GM23338 (cell line): ENCODE measurements around the gene FBXO11. TPM values are rescaled to one million over a fixed set of nuclear protein-coding genes. Genes with fewer than 3 reads are reported as not detected.

Experiments
- ATAC-seq: fragments of 200-7000 bp; cut with Tn5 transposase; 3 replicates; pipeline ENCODE4 v1.9.1; 2020
- DNase-seq: peaks from one replicate; pipeline ENCODE4 v3.0.0-alpha.2; 2015; ENCODE audit warnings: low spot score
- H2AFZ ChIP-seq: fragments of 200-600 bp; sonication (generic); 2 replicates; pipeline ENCODE4 v1.8.0; 2016; ENCODE audit warnings: antibody characterized with exemption, mild to moderate bottlenecking, moderate library complexity
- H3F3A ChIP-seq: fragments of 200-600 bp; sonication (generic); replicated peaks from 2 replicates; pipeline ENCODE4 v1.8.0; 2017; ENCODE audit warnings: antibody characterized with exemption, mixed run types, low read depth
- H3K27ac ChIP-seq: fragments of 200-600 bp; sonication (generic); 2 replicates; pipeline ENCODE4 v1.6.1; 2016; ENCODE audit warnings: low read depth
- H3K27me3 ChIP-seq: fragments of 200-600 bp; sonication (generic); 2 replicates; pipeline ENCODE4 v1.8.0; 2016; ENCODE audit warnings: mild to moderate bottlenecking, mixed run types, moderate library complexity; ENCODE audit not compliant: insufficient read depth
- H3K36me3 ChIP-seq: fragments of 200-600 bp; sonication (generic); 2 replicates; pipeline ENCODE4 v1.8.0; 2016; ENCODE audit warnings: mild to moderate bottlenecking; ENCODE audit not compliant: insufficient read depth
- H3K4me1 ChIP-seq: fragments of 200-600 bp; sonication (generic); 2 replicates; pipeline ENCODE4 v1.8.0; 2016; ENCODE audit warnings: mild to moderate bottlenecking, moderate library complexity; ENCODE audit not compliant: insufficient read depth
- H3K4me2 ChIP-seq: fragments of 200-600 bp; sonication (generic); 2 replicates; pipeline ENCODE4 v1.7.1; 2017; ENCODE audit warnings: mixed run types
- H3K4me3 ChIP-seq: fragments of 200-600 bp; sonication (generic); 2 replicates; pipeline ENCODE4 v1.6.1; 2016; ENCODE audit warnings: mixed run types
- H3K79me2 ChIP-seq: fragments of 200-600 bp; sonication (generic); replicated peaks from 2 replicates; pipeline ENCODE4 v1.8.0; 2017; ENCODE audit warnings: mild to moderate bottlenecking; ENCODE audit not compliant: insufficient read depth
- H3K9me2 ChIP-seq: fragments of 200-600 bp; sonication (generic); 2 replicates; pipeline ENCODE4 v1.8.0; 2017; ENCODE audit not compliant: insufficient read depth
- H4K20me1 ChIP-seq: fragments of 200-600 bp; sonication (generic); replicated peaks from 2 replicates; pipeline ENCODE4 v1.8.0; 2017; ENCODE audit warnings: mild to moderate bottlenecking; ENCODE audit not compliant: insufficient read depth
- H3K27ac Mint-ChIP-seq: 2 replicates; pipeline ENCODE4 v1.8.0; 2020; ENCODE audit warnings: inconsistent platforms, mild to moderate bottlenecking, moderate library complexity, mixed read lengths
- H3K27me3 Mint-ChIP-seq: 3 replicates; pipeline ENCODE4 v1.8.0; 2022; ENCODE audit warnings: low read depth, mild to moderate bottlenecking, moderate library complexity, mixed read lengths, inconsistent platforms; ENCODE audit not compliant: insufficient read depth, poor library complexity
- H3K36me3 Mint-ChIP-seq: 3 replicates; pipeline ENCODE4 v1.8.0; 2021; ENCODE audit warnings: low read depth, mild to moderate bottlenecking, inconsistent platforms, moderate library complexity, mixed read lengths
- H3K4me1 Mint-ChIP-seq: 3 replicates; pipeline ENCODE4 v1.8.0; 2020; ENCODE audit warnings: mild to moderate bottlenecking, inconsistent platforms, mixed read lengths
- H3K4me3 Mint-ChIP-seq: 3 replicates; pipeline ENCODE4 v1.8.0; 2021; ENCODE audit warnings: moderate library complexity, mild to moderate bottlenecking, inconsistent platforms, mixed read lengths
- H3K9me3 Mint-ChIP-seq: 3 replicates; pipeline ENCODE4 v1.8.0; 2020; ENCODE audit warnings: moderate library complexity, mild to moderate bottlenecking, inconsistent platforms, mixed read lengths
- ETS1 ChIP-seq: IDR thresholded peaks from 2 replicates; pipeline ENCODE4 v1.6.1; 2016; ENCODE audit warnings: antibody characterized with exemption
- EZH2 ChIP-seq: fragments of 200-600 bp; sonication (generic); IDR thresholded peaks from one replicate; pipeline ENCODE4 v1.8.0; 2017; ENCODE audit warnings: antibody characterized with exemption, mild to moderate bottlenecking, low read depth; ENCODE audit not compliant: unreplicated experiment
- EZH2phosphoT487 ChIP-seq: fragments of 200-600 bp; sonication (generic); IDR thresholded peaks from one replicate; pipeline ENCODE4 v1.8.1; 2018; ENCODE audit warnings: antibody characterized with exemption; ENCODE audit not compliant: unreplicated experiment
- JUNB ChIP-seq: IDR thresholded peaks from one replicate; pipeline ENCODE4 v1.6.1; 2016; ENCODE audit warnings: antibody characterized with exemption; ENCODE audit not compliant: unreplicated experiment
- NANOG ChIP-seq: IDR thresholded peaks from 2 replicates; pipeline ENCODE4 v1.6.1; 2016; ENCODE audit warnings: antibody characterized with exemption, borderline replicate concordance
- POLR2AphosphoS5 ChIP-seq: IDR thresholded peaks from 2 replicates; pipeline ENCODE4 v1.6.1; 2016; ENCODE audit warnings: antibody characterized with exemption, low read depth
- REST ChIP-seq: IDR thresholded peaks from one replicate; pipeline ENCODE4 v1.6.1; 2018; ENCODE audit warnings: antibody characterized with exemption; ENCODE audit not compliant: unreplicated experiment
- STAT1 ChIP-seq: IDR thresholded peaks from one replicate; pipeline ENCODE4 v1.6.1; 2016; ENCODE audit warnings: antibody characterized with exemption; ENCODE audit not compliant: unreplicated experiment
- polyA plus RNA-seq: library from polyadenylated mRNA; unstranded; fragments of >200 nt; fragmentation: Nextera tagmentation; extraction: Ambion mirVana; gene quantifications from 2 replicates; pipeline ENCODE4 v1.2.1, GENCODE V29; 2016
- total RNA-seq: library from RNA; depleted of rRNA; stranded (reverse); fragments of >200 nt; shearing (Covaris generic); gene quantifications from 2 replicates; pipeline ENCODE4 v1.2.3, GENCODE V29; 2014
- TF ChIP-seq, protein P1 (sequence below): fragments of 250-450 bp; sonication (Bioruptor Pico); IDR thresholded peaks from 2 replicates; pipeline ENCODE4 v1.5.0; 2020; ENCODE audit warnings: mild to moderate bottlenecking, moderate library complexity

Gene FBXO11
- total and polyA plus RNA-seq, 2 experiments from 2014 or later = 21.5 to 52.7 TPM

DNA sequence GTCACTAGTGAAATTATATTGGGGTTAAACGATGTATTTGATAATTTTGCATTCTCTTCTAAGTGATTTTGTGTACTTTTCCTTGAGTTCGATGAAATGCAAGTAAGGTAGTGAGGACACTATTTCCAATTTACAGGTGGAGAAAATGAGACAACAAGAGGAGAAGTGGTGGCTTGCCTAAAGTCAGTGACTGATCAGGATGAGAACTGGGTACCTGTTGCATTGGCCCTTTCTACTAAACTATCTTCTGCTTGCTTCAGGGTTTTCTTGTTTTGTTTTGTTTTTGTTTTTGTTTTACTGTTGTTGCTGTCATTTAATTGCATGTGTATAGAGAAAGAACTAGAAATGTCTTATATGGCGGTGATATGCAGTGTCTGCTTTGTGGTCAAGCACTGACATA, 31.4 kb upstream of the FBXO11 start:
- no peak for TF ChIP-seq EZH2phosphoT487
- no peak for TF ChIP-seq STAT1
- TF ChIP-seq JUNB = no peak
- TF ChIP-seq EZH2 = no peak
- no peak for TF ChIP-seq REST
- TF ChIP-seq NANOG = no peak
- TF ChIP-seq, protein P1, sequence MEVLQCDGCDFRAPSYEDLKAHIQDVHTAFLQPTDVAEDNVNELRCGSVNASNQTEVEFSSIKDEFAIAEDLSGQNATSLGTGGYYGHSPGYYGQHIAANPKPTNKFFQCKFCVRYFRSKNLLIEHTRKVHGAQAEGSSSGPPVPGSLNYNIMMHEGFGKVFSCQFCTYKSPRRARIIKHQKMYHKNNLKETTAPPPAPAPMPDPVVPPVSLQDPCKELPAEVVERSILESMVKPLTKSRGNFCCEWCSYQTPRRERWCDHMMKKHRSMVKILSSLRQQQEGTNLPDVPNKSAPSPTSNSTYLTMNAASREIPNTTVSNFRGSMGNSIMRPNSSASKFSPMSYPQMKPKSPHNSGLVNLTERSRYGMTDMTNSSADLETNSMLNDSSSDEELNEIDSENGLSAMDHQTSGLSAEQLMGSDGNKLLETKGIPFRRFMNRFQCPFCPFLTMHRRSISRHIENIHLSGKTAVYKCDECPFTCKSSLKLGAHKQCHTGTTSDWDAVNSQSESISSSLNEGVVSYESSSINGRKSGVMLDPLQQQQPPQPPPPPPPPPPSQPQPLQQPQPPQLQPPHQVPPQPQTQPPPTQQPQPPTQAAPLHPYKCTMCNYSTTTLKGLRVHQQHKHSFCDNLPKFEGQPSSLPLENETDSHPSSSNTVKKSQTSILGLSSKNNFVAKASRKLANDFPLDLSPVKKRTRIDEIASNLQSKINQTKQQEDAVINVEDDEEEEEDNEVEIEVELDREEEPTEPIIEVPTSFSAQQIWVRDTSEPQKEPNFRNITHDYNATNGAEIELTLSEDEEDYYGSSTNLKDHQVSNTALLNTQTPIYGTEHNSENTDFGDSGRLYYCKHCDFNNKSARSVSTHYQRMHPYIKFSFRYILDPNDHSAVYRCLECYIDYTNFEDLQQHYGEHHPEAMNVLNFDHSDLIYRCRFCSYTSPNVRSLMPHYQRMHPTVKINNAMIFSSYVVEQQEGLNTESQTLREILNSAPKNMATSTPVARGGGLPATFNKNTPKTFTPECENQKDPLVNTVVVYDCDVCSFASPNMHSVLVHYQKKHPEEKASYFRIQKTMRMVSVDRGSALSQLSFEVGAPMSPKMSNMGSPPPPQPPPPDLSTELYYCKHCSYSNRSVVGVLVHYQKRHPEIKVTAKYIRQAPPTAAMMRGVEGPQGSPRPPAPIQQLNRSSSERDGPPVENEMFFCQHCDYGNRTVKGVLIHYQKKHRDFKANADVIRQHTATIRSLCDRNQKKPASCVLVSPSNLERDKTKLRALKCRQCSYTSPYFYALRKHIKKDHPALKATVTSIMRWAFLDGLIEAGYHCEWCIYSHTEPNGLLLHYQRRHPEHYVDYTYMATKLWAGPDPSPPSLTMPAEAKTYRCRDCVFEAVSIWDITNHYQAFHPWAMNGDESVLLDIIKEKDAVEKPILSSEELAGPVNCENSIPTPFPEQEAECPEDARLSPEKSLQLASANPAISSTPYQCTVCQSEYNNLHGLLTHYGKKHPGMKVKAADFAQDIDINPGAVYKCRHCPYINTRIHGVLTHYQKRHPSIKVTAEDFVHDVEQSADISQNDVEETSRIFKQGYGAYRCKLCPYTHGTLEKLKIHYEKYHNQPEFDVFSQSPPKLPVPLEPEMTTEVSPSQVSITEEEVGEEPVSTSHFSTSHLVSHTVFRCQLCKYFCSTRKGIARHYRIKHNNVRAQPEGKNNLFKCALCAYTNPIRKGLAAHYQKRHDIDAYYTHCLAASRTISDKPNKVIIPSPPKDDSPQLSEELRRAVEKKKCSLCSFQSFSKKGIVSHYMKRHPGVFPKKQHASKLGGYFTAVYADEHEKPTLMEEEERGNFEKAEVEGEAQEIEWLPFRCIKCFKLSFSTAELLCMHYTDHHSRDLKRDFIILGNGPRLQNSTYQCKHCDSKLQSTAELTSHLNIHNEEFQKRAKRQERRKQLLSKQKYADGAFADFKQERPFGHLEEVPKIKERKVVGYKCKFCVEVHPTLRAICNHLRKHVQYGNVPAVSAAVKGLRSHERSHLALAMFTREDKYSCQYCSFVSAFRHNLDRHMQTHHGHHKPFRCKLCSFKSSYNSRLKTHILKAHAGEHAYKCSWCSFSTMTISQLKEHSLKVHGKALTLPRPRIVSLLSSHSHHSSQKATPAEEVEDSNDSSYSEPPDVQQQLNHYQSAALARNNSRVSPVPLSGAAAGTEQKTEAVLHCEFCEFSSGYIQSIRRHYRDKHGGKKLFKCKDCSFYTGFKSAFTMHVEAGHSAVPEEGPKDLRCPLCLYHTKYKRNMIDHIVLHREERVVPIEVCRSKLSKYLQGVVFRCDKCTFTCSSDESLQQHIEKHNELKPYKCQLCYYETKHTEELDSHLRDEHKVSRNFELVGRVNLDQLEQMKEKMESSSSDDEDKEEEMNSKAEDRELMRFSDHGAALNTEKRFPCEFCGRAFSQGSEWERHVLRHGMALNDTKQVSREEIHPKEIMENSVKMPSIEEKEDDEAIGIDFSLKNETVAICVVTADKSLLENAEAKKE (CRISPR knock-in tag) = no peak
- TF ChIP-seq ETS1 = no peak
- no peak for TF ChIP-seq POLR2AphosphoS5
- Histone ChIP-seq H4K20me1 (no peaks in the 10 kb centered on the region), H3K27ac (no peak overlapping the region), H3K4me3 (no peak overlapping the region), H3K4me2 (no peak overlapping the region), H3K36me3 (no peaks in the 10 kb centered on the region), H2AFZ (peak overlapping the region; percentile 76), H3K79me2 (no peaks in the 10 kb centered on the region), H3F3A (no peaks in the 10 kb centered on the region), H3K27me3 (no peaks in the 10 kb centered on the region), H3K9me2 (0 out of 2 replicates have a peak, but pooled peaks cover 6% of the 10 kb centered on the region), H3K4me1 (no peaks in the 10 kb centered on the region)
- Mint-ChIP-seq H3K4me3 (no peak overlapping the region), H3K27me3 (no peaks in the 10 kb centered on the region), H3K27ac (no peak overlapping the region), H3K9me3 (no peaks in the 10 kb centered on the region), H3K36me3 (no peaks in the 10 kb centered on the region), H3K4me1 (peaks cover 2% of the 10 kb centered on the region; the same call in 1 of the 3 replicates)
- DNase-seq = no peak
- no peak for ATAC-seq
